Hepatic stellate cell (primary cell): ENCODE results near the gene GRIK3.

Source experiments
- DNase-seq: peaks from one replicate; pipeline ENCODE4 v3.0.0; 2011; ENCODE audit warnings: low spot score

GRIK3 gene

GRCh38 chr1:36829961-36830360 lies 204.4 kb downstream of the GRIK3 start:
- no peak for DNase-seq

DNA sequence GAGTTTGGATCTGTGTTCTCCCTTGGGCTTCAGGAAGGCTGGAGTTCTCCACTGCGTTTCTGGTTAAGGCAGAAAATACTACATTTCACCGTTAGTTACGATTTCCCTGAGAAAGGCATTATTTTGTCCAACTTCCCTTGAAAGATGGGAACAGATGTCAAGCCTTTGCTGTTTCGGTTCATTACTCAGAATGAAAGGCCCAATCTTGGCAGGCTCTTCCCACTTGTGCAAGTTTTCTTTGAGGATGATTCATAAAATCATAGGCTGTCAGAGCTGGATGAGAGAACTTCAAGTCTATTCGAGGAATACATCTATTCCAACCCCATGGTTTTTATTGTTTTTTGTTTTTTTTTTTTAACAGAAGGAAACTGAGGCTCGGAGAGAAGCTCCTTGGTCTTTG lies 205.2 kb downstream of the GRIK3 start:
- DNase-seq = no peak

GRCh38 chr1:36825226-36825625 lies 209.1 kb downstream of the GRIK3 start:
- DNase-seq = no peak

DNA sequence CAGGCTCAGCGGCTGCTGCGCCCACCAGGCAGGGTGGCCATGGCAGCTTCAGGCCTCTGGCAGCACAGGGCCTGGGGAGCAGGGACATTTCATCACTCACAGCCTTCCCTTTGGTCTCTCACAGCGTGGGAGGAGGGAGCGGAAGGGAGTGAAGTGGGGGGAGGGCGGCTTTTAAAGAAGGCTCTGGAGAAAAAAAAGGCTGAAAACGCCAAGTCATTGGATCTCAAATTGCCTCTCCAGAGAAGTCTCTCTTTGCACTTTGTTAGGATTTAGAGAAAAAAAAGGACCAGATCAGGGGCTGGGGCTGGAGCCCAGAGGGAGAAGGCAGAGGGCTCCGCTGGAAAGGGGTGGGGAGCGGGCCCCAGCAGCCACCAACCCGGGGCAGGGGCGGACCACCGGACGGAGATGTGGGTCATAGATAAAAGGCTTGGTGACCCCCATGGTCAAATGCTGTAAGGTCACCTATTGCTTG lies 209.9 kb downstream of the GRIK3 start:
- DNase-seq = no peak

- no peak for DNase-seq
Observed at GRCh38 chr1:36822648-36823047, 211.7 kb downstream of the GRIK3 start.

GRCh38 chr1:36821386-36821785 lies 212.9 kb downstream of the GRIK3 start:
- no peak for DNase-seq

DNA sequence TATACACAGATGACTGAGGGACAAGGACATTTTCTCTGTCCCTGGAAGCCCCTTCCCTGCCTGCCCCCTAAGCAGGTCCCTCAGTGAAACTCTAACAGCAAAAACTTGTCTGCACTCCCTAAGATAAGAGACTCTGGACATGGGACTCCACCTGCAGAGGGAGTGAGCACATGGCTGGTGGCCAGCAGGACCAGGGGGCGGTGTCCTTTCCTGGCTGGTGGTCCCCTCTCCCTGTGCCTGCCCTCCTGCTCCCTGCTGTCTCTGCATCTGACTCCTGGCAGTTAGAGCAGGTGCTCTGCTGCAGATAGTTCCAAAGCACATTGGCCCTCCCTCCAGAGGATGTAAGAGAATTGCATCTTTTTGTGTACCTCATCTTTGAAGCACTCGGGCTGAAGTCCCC lies 215.5 kb downstream of the GRIK3 start:
- no peak for DNase-seq

- no peak for DNase-seq
Observed at GRCh38 chr1:36816348-36816747, 218.0 kb downstream of the GRIK3 start.

GRCh38 chr1:36814774-36815173 lies 219.5 kb downstream of the GRIK3 start:
- DNase-seq = no peak

DNA sequence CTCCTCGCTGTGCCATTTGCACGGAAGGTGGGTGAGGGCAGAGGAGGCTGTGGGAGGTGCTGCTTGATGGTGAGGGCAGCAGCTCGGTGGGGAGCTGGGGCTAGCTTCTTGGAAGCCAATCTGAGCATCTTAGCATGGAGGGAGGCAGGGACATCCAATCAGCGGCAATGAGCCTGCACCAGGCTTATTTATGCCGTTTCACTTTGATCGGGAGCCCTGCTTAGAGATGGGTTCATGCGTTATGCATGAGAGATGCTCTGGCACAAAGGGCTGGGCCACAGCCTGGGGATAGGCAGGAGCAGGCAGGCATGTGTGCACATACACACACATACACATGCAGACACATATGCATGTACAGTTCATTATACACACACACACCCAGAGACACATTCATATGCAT lies 220.2 kb downstream of the GRIK3 start:
- DNase-seq = no peak

GRCh38 chr1:36807262-36807661 lies 227.1 kb downstream of the GRIK3 start:
- DNase-seq = no peak

GRCh38 chr1:36805979-36806640 lies 228.2 kb downstream of the GRIK3 start:
- no peak for DNase-seq

- DNase-seq = no peak
Observed at GRCh38 chr1:36804669-36805314, 229.5 kb downstream of the GRIK3 start.

DNA sequence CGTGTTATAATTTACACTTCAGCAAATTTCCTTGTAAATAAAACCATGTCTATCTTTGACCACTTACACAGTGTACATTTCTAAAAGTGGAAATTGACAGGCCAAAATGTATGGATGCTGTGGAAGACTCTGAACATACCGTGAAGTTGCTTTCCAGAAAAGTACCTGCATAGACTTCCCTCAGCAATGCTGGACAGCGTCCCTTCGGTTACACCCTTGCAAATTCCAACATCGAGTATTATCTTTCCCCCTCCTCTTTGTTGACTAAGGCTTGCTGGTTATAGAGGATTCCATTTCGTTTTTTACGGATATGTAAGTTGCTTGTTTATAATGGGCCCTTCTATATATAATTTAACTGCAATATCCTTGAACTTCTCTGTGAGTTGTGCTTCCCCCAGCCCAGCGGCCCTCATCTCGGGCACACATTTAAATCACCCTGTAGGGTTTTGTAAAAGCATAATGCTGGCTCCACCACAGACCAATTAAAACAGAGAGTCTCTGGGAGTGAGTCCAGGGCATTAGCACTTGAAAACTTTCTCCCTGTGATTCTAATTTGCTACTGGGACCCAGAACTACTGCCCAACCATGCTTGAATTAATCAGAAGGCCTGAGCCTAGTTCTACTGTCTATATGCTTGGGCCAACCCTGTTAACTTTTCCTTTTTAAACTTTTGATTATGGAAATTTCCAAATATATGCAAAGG lies 230.3 kb downstream of the GRIK3 start:
- no peak for DNase-seq

- no peak for DNase-seq
Observed at GRCh38 chr1:36802018-36802417, 232.3 kb downstream of the GRIK3 start.

GRCh38 chr1:36797761-36798160 lies 236.6 kb downstream of the GRIK3 start:
- no peak for DNase-seq

- DNase-seq = no peak
Observed at GRCh38 chr1:36796733-36797132, 237.6 kb downstream of the GRIK3 start.

DNA sequence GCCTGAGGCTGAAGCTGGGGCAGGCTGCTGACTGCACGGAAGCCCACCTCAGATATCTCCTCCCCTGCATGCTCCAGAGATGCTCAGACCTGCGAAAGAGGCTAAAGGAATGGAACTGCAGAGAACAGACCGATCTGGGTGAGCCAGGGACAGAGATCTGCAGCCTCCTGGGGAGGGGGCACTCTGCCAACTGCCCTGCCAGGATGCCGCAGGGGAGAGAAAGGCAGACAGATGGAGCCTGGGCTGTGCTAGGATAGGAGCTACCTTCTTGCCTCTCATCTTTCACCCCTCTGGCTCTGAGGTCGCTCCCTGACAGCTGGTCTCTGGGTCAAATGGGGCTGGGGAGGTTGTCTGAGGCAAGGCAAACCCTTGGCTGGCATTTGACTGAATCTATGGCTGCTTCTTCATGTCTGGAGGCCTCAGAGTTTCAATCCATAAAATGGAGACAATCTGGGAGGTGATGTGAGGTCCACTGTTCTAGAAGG lies 238.2 kb downstream of the GRIK3 start:
- DNase-seq = no peak

DNA sequence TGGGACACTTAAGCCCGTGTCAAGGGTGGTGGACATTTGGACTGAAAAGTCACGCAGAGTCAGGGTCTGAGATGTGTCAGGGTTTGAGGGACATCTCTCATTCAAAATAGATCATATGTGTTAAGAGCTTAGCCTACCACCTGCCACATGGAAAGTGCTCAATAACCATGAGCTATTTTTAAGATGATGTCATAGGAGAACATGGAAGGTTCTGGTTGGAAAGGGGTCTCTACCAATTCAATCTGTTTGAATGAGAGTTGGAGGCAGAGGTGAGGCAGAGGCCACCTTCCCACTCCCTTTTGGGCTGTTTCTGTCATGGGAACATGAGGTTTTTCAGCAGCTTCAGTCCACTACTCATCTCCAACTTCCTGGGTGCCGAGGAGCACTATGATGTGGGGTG lies 239.9 kb downstream of the GRIK3 start:
- DNase-seq = no peak

DNA sequence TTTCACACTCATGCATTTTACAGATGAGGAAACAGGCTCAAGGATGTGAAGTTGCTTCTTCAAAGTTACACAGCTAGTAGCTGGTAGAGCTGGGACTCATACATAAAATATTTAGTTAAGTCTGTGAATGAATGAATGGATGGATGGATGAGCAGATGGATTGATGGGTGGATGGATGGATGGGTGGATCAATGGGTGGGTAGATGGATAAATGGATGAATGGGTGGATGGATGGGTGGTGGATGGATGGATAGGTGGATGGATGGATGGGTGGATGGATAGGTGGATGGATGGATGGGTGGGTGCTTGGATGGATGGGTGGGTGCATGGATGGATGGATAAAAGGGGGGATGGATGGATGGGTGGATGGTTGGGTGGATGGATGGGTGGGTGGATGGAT lies 240.9 kb downstream of the GRIK3 start:
- DNase-seq = no peak

DNA sequence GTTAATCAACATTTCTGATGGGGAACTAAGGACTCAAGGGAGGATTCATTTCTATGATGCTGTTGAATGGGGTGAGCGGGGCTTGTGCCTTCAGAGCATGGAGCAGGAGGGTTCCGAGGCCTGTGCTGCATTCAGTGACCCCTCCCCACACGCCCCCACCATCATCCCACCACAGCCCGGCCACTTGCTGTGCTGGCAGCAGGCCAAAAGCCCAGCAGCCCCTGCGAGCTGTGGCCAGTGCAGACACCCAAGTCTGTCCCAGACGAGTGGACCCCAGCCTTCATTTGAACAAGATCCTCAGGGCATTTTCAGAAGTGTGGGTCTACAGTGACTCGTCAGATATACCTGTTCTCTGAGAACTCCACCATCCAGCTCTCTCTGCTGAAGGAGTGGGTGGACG lies 242.0 kb downstream of the GRIK3 start:
- no peak for DNase-seq

DNA sequence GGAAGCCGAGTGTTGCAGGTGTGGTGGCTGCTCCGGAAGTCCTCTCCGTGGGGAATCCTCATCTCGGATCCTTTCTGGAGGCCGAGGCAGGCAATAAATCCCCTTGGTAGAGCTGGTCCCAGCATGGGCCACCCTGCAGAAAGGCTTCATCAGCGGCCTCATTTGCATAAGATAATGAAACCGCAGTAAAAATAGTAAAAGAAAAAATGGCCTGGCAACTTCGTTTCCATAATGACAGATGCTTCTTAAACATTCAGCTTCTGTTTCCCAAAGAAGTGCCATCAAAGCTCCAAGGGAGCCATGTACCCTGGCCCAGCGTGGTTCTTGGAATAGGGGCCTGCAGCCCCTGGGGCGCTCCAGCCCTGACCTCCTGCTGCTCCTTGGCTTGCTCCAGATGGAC lies 244.1 kb downstream of the GRIK3 start:
- DNase-seq = no peak

DNA sequence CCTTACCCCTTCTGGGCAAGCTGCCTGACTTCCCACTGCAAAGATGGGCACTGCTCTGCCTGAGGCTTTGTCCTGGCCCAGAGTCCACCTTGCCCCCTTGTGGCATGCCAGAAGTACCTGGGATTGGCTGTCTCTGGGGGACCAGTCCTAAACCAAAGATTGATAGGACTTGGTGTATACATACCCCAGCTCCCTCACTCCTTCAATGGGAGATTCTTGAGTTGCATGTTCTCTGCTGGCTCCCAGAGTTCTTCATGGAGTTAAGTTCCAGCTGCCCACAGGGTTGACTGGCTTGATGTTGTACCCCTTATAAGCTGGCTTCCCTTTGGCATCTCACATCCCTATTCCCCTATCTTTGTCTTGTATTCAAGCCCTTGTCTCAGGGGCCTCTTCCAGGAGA lies 244.8 kb downstream of the GRIK3 start:
- DNase-seq = no peak
